ENCODE measurements around the gene LIN28A.
"Not testable (repeated sequence)": the region's sequence is repeated elsewhere in the genome, so short reads cannot be mapped to it uniquely, and the experiment has no call there.

The LIN28A gene

GRCh38 chr1:26374361-26374760 is 36.3 kb upstream of the LIN28A start:
- peaks cover 20% of the 10 kb centered on the region; the same call in 1 of the 2 replicates for H3K4me1 ChIP-seq (ENCODE audit: insufficient read depth, low read length)
- not testable (repeated sequence) for H3K9me3 ChIP-seq (ENCODE audit: control insufficient read depth, insufficient read depth, low read length)

GRCh38 chr1:26375081-26375480 is 35.5 kb upstream of the LIN28A start:
- no peak overlapping the region for H3K9ac ChIP-seq (ENCODE audit: low read depth, low read length)
- peaks cover 20% of the 10 kb centered on the region; the same call in 1 of the 2 replicates for H3K4me1 ChIP-seq (ENCODE audit: insufficient read depth, low read length)
- H3K9me3 ChIP-seq (ENCODE audit: control insufficient read depth, insufficient read depth, low read length): no peaks in the 10 kb centered on the region
- no peaks in the 10 kb centered on the region for H3K36me3 ChIP-seq (ENCODE audit: insufficient read depth, low read length)

More at GRCh38 chr1:26374361-26374760, 36.3 kb upstream of the LIN28A start:
- not testable (repeated sequence) for H3K36me3 ChIP-seq (ENCODE audit: insufficient read depth, low read length); H3K9ac ChIP-seq (ENCODE audit: low read depth, low read length)

GRCh38 chr1:26376050-26376449 is 34.6 kb upstream of the LIN28A start:
- peaks cover 20% of the 10 kb centered on the region; the same call in 1 of the 2 replicates for H3K4me1 ChIP-seq (ENCODE audit: insufficient read depth, low read length)
- no peaks in the 10 kb centered on the region for H3K36me3 ChIP-seq (ENCODE audit: insufficient read depth, low read length)
- no peak overlapping the region for H3K9ac ChIP-seq (ENCODE audit: low read depth, low read length)
- no peaks in the 10 kb centered on the region for H3K9me3 ChIP-seq (ENCODE audit: control insufficient read depth, insufficient read depth, low read length)

- H3K36me3 ChIP-seq (ENCODE audit: insufficient read depth, low read length): no peaks in the 10 kb centered on the region
- peaks cover 20% of the 10 kb centered on the region; the same call in 1 of the 2 replicates for H3K4me1 ChIP-seq (ENCODE audit: insufficient read depth, low read length)
- H3K9me3 ChIP-seq (ENCODE audit: control insufficient read depth, insufficient read depth, low read length): no peaks in the 10 kb centered on the region
- no peak overlapping the region for H3K9ac ChIP-seq (ENCODE audit: low read depth, low read length)
Measured at GRCh38 chr1:26378088-26378878, 32.3 kb upstream of the LIN28A start.

- Histone ChIP-seq H3K9ac (ENCODE audit: low read depth, low read length) (no peak overlapping the region), H3K9me3 (ENCODE audit: control insufficient read depth, insufficient read depth, low read length) (no peaks in the 10 kb centered on the region), H3K4me1 (ENCODE audit: insufficient read depth, low read length) (peaks cover 20% of the 10 kb centered on the region; the same call in 1 of the 2 replicates), H3K36me3 (ENCODE audit: insufficient read depth, low read length) (no peaks in the 10 kb centered on the region)
Measured at GRCh38 chr1:26378879-26379251, 31.8 kb upstream of the LIN28A start.

- peaks cover 5% of the 10 kb centered on the region; the same call in 1 of the 2 replicates for H3K4me1 ChIP-seq (ENCODE audit: insufficient read depth, low read length)
- H3K9ac ChIP-seq (ENCODE audit: low read depth, low read length): no peak overlapping the region
- H3K36me3 ChIP-seq (ENCODE audit: insufficient read depth, low read length): no peaks in the 10 kb centered on the region
- H3K9me3 ChIP-seq (ENCODE audit: control insufficient read depth, insufficient read depth, low read length): no peaks in the 10 kb centered on the region
Measured at GRCh38 chr1:26384076-26384475, 26.5 kb upstream of the LIN28A start.

GRCh38 chr1:26385063-26385462 is 25.6 kb upstream of the LIN28A start:
- not testable (repeated sequence) for H3K9me3 ChIP-seq (ENCODE audit: control insufficient read depth, insufficient read depth, low read length); H3K9ac ChIP-seq (ENCODE audit: low read depth, low read length); H3K4me1 ChIP-seq (ENCODE audit: insufficient read depth, low read length); H3K36me3 ChIP-seq (ENCODE audit: insufficient read depth, low read length)

- Histone ChIP-seq H3K9me3 (ENCODE audit: control insufficient read depth, insufficient read depth, low read length) (no peaks in the 10 kb centered on the region), H3K36me3 (ENCODE audit: insufficient read depth, low read length) (no peaks in the 10 kb centered on the region), H3K4me1 (ENCODE audit: insufficient read depth, low read length) (peaks cover 5% of the 10 kb centered on the region; the same call in 1 of the 2 replicates), H3K9ac (ENCODE audit: low read depth, low read length) (no peak overlapping the region)
Measured at GRCh38 chr1:26387447-26387846, 23.2 kb upstream of the LIN28A start.

GRCh38 chr1:26388791-26389445 is 21.7 kb upstream of the LIN28A start:
- Histone ChIP-seq H3K9ac (ENCODE audit: low read depth, low read length) (no peak overlapping the region), H3K4me1 (ENCODE audit: insufficient read depth, low read length) (peaks cover 5% of the 10 kb centered on the region; the same call in 1 of the 2 replicates), H3K36me3 (ENCODE audit: insufficient read depth, low read length) (no peaks in the 10 kb centered on the region), H3K9me3 (ENCODE audit: control insufficient read depth, insufficient read depth, low read length) (no peaks in the 10 kb centered on the region)

- no peaks in the 10 kb centered on the region for H3K9me3 ChIP-seq (ENCODE audit: control insufficient read depth, insufficient read depth, low read length)
- H3K36me3 ChIP-seq (ENCODE audit: insufficient read depth, low read length): no peaks in the 10 kb centered on the region
- H3K4me1 ChIP-seq (ENCODE audit: insufficient read depth, low read length): peaks cover 5% of the 10 kb centered on the region; the same call in 1 of the 2 replicates
- H3K9ac ChIP-seq (ENCODE audit: low read depth, low read length): no peak overlapping the region
Measured at GRCh38 chr1:26389604-26390247, 20.9 kb upstream of the LIN28A start.

GRCh38 chr1:26391450-26391849 is 19.2 kb upstream of the LIN28A start:
- Histone ChIP-seq H3K9me3 (ENCODE audit: control insufficient read depth, insufficient read depth, low read length) (no peaks in the 10 kb centered on the region), H3K36me3 (ENCODE audit: insufficient read depth, low read length) (no peaks in the 10 kb centered on the region), H3K9ac (ENCODE audit: low read depth, low read length) (no peak overlapping the region), H3K4me1 (ENCODE audit: insufficient read depth, low read length) (no peaks in the 10 kb centered on the region)

- no peaks in the 10 kb centered on the region for H3K36me3 ChIP-seq (ENCODE audit: insufficient read depth, low read length)
- no peak overlapping the region for H3K9ac ChIP-seq (ENCODE audit: low read depth, low read length)
- H3K9me3 ChIP-seq (ENCODE audit: control insufficient read depth, insufficient read depth, low read length): no peaks in the 10 kb centered on the region
- H3K4me1 ChIP-seq (ENCODE audit: insufficient read depth, low read length): no peaks in the 10 kb centered on the region
Measured at GRCh38 chr1:26395754-26396153, 14.9 kb upstream of the LIN28A start.

GRCh38 chr1:26399034-26399433 is 11.6 kb upstream of the LIN28A start:
- H3K9me3 ChIP-seq (ENCODE audit: control insufficient read depth, insufficient read depth, low read length): no peaks in the 10 kb centered on the region
- H3K4me1 ChIP-seq (ENCODE audit: insufficient read depth, low read length): no peaks in the 10 kb centered on the region
- no peak overlapping the region for H3K9ac ChIP-seq (ENCODE audit: low read depth, low read length)
- no peaks in the 10 kb centered on the region for H3K36me3 ChIP-seq (ENCODE audit: insufficient read depth, low read length)

- H3K4me1 ChIP-seq (ENCODE audit: insufficient read depth, low read length): no peaks in the 10 kb centered on the region
- no peaks in the 10 kb centered on the region for H3K9me3 ChIP-seq (ENCODE audit: control insufficient read depth, insufficient read depth, low read length)
- H3K9ac ChIP-seq (ENCODE audit: low read depth, low read length): no peak overlapping the region
Measured at GRCh38 chr1:26401891-26402290, 8.7 kb upstream of the LIN28A start.

More at GRCh38 chr1:26401891-26402290, 8.7 kb upstream of the LIN28A start:
- no peaks in the 10 kb centered on the region for H3K36me3 ChIP-seq (ENCODE audit: insufficient read depth, low read length)
